ENCODE data around the gene COLEC11. TPM values are rescaled to one million over a fixed set of nuclear protein-coding genes. Genes with fewer than 3 reads are reported as not detected.

Gene COLEC11
- total RNA-seq, 1 experiment from 2014 or later = 0.39 TPM

DNA sequence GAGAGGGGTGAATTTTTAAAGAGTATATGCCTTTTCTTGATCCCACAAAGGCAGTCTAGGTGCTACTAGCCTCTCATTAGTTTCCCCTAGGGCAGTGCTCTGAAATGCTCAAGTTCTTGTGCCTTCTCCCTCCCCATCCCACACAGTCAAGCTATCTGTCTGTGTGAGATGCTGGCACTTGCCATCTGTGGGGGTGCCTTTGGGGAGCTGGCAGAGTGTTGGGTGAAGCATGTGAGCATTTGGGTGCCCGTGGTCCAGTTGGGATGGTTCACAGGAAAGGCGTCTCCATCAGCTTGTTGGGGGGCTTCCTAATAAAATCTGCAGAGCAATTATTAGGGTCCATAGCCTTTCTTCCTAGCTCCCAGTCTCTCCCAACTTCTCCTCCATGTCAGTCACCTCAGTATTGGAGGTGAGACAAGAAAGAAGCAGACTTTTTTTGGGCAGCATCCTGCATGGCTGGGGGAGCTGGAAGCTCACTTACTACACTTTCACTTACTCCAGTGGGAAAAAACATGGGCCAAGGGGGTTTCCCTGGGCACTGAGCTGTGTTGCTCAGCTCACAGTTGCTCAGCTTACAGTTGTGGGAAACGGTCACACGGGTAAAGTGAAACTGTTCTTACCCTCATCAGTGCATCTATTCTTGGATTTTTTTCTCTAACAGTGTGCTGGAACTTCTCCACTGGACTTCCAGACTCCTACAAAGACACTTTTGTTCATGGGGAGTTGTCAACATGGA, 29.3 kb downstream of the COLEC11 start:
- H3K9me3 ChIP-seq (ENCODE audit: control insufficient read depth, low read depth, low read length) = no peaks in the 10 kb centered on the region
- H4K20me1 ChIP-seq (ENCODE audit: control insufficient read depth, insufficient read depth, insufficient read length) = no peaks in the 10 kb centered on the region
- H3K4me2 ChIP-seq (ENCODE audit: insufficient read depth, insufficient read length, low read length) = no peak overlapping the region
- H3T11ph ChIP-seq (ENCODE audit: low read length) = no peak overlapping the region
- Mint-ChIP-seq H3K36me3 (ENCODE audit: insufficient read depth in 1 of 3, low read depth in 3 of 3) (no peaks in the 10 kb centered on the region), H3K9me3 (peaks cover 11 to 12% of the 10 kb centered on the region in 2 experiments; a peak in 4 of 5 replicates), H3K4me1 (peaks cover 12% of the 10 kb centered on the region in 2 experiments), H3K27ac (no peak overlapping the region), H3K27me3 (ENCODE audit: low read depth) (peaks cover 4% of the 10 kb centered on the region), H3K4me3 (no peak overlapping the region)
- H2BK5ac ChIP-seq (ENCODE audit: insufficient read length, low read length) = no peak overlapping the region
- no CpG with 5 or more reads among the region's 4 CpGs for WGBS (ENCODE audit: extremely low coverage, insufficient read length, low lambda C conversion rate)
- H4K5ac ChIP-seq (ENCODE audit: insufficient read length, low read depth, low read length) = no peak overlapping the region
- no peak overlapping the region for H2BK20ac ChIP-seq (ENCODE audit: low read depth, low read length, poor library complexity, severe bottlenecking)
- H2BK15ac ChIP-seq (ENCODE audit: low read depth, low read length) = no peak overlapping the region
- DNase-seq = no peak
- no peak overlapping the region for H3K4ac ChIP-seq (ENCODE audit: low read depth, low read length)
- TF ChIP-seq, protein P1, sequence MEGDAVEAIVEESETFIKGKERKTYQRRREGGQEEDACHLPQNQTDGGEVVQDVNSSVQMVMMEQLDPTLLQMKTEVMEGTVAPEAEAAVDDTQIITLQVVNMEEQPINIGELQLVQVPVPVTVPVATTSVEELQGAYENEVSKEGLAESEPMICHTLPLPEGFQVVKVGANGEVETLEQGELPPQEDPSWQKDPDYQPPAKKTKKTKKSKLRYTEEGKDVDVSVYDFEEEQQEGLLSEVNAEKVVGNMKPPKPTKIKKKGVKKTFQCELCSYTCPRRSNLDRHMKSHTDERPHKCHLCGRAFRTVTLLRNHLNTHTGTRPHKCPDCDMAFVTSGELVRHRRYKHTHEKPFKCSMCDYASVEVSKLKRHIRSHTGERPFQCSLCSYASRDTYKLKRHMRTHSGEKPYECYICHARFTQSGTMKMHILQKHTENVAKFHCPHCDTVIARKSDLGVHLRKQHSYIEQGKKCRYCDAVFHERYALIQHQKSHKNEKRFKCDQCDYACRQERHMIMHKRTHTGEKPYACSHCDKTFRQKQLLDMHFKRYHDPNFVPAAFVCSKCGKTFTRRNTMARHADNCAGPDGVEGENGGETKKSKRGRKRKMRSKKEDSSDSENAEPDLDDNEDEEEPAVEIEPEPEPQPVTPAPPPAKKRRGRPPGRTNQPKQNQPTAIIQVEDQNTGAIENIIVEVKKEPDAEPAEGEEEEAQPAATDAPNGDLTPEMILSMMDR (conservative IDR thresholded peaks at IDR 0.05) = no peak
- H3K79me2 ChIP-seq (ENCODE audit: insufficient read depth, low read length) = no peaks in the 10 kb centered on the region
- H3K4me1 ChIP-seq (ENCODE audit: insufficient read depth, low read length) = no peaks in the 10 kb centered on the region
- no peak overlapping the region for H3K23ac ChIP-seq (ENCODE audit: insufficient read length, low read depth, low read length)
- no peaks in the 10 kb centered on the region for H3K27me3 ChIP-seq (ENCODE audit: insufficient read depth, low read length)
- H3K14ac ChIP-seq (ENCODE audit: insufficient read depth, low read length) = no peak overlapping the region
- H2BK120ac ChIP-seq (ENCODE audit: low read depth, low read length, poor library complexity, severe bottlenecking) = no peak overlapping the region
- no peak overlapping the region for H4K91ac ChIP-seq (ENCODE audit: insufficient read length, low read depth, low read length)
- no peak overlapping the region for H3K27ac ChIP-seq (ENCODE audit: insufficient read length, low read depth, low read length)
- H3K56ac ChIP-seq (ENCODE audit: insufficient read length, low read depth, low read length) = no peak overlapping the region
- no peak overlapping the region for H2AK5ac ChIP-seq (ENCODE audit: insufficient read length, low read length)
- no peak overlapping the region for H3K9ac ChIP-seq (ENCODE audit: extremely low read depth, insufficient read length, low read length)
- no peak overlapping the region for H2BK12ac ChIP-seq (ENCODE audit: insufficient read length, low read depth, low read length)
- no peak overlapping the region for H4K8ac ChIP-seq (replicated peaks; ENCODE audit: insufficient read length, low read depth, low read length)
- H3K79me1 ChIP-seq (ENCODE audit: insufficient read depth, low read depth, low read length, poor library complexity, severe bottlenecking) = no peaks in the 10 kb centered on the region
- H2AFZ ChIP-seq (ENCODE audit: low read length) = no peak overlapping the region
- no peak overlapping the region for H3K18ac ChIP-seq (ENCODE audit: insufficient read length, low read depth, low read length)
- H3K23me2 ChIP-seq (ENCODE audit: insufficient read length, low read depth, low read length, poor library complexity, severe bottlenecking) = no peaks in the 10 kb centered on the region

All from H9 (cell line).